ENCODE data around the gene ZC4H2.
A peak's percentile ranks its signal among the peaks of the same experiment; 100 is the strongest.
"Not testable (repeated sequence)": the region's sequence is repeated elsewhere in the genome, so short reads cannot be mapped to it uniquely, and the experiment has no call there.

ZC4H2 gene

GRCh38 chrX:64975989-64976672 lies at the start of gene ZC4H2:
TSS of gene ZC4H2 (minus strand) at chrX:64976450. CDS start at chrX:64976377, 73 bp downstream.
- peak; percentile 90 for DNase-seq

- DNase-seq, result no peak
Observed at GRCh38 chrX:65017451-65017850, 41.2 kb upstream of the ZC4H2 start.

GRCh38 chrX:65014230-65014629 lies 38.0 kb upstream of the ZC4H2 start:
- DNase-seq, result no peak

- DNase-seq, result no peak
Observed at GRCh38 chrX:65009459-65009858, 33.2 kb upstream of the ZC4H2 start.

- not testable (repeated sequence) for DNase-seq
Observed at GRCh38 chrX:65002208-65002607, 26.0 kb upstream of the ZC4H2 start.

GRCh38 chrX:64996805-64997204 lies 20.6 kb upstream of the ZC4H2 start:
- DNase-seq, result no peak

- DNase-seq, result no peak
Observed at GRCh38 chrX:64994131-64994798, 18.0 kb upstream of the ZC4H2 start.

GRCh38 chrX:64977830-64978229 lies 1.6 kb upstream of the ZC4H2 start:
- DNase-seq, result no peak

GRCh38 chrX:64977051-64977450 lies 801 bp upstream of the ZC4H2 start:
- DNase-seq, result no peak

GRCh38 chrX:64976673-64977040 lies 407 bp upstream of the ZC4H2 start:
- no peak for DNase-seq

- peak; percentile 54 for DNase-seq
Observed at GRCh38 chrX:64975491-64975890, 759 bp downstream of the ZC4H2 start.

- no peak for DNase-seq
Observed at GRCh38 chrX:64925480-64925879, 50.8 kb downstream of the ZC4H2 start.

- no peak for DNase-seq
Observed at GRCh38 chrX:64908121-64908520, 68.1 kb downstream of the ZC4H2 start.

GRCh38 chrX:64894454-64895038 lies 81.7 kb downstream of the ZC4H2 start:
- peak; percentile 64 for DNase-seq

- DNase-seq, result peak; percentile 32
Observed at GRCh38 chrX:64885850-64886249, 90.4 kb downstream of the ZC4H2 start.

- not testable (repeated sequence) for DNase-seq
Observed at GRCh38 chrX:64878709-64879108, 97.5 kb downstream of the ZC4H2 start.

- no peak for DNase-seq
Observed at GRCh38 chrX:64867217-64867616, 109.0 kb downstream of the ZC4H2 start.

Data from hematopoietic multipotent progenitor cell treated with erythropoietin and hydrocortisone succinate and interleukin-3 and kit ligand, for 4 days (in vitro differentiated cells).